HuH-7.5 (cell line): ENCODE measurements around the gene INPP5A.
"Not testable (repeated sequence)": the region's sequence is repeated elsewhere in the genome, so short reads cannot be mapped to it uniquely, and the experiment has no call there.

Experiments used
- DNase-seq: peaks from one replicate; pipeline ENCODE4 v3.0.0; 2011; ENCODE audit warnings: low spot score

Gene INPP5A

GRCh38 chr10:132743196-132743924 lies 205.8 kb downstream of the INPP5A start:
- not testable (repeated sequence) for DNase-seq

- no peak for DNase-seq
Observed at GRCh38 chr10:132743925-132744490, 206.4 kb downstream of the INPP5A start.

- no peak for DNase-seq
Observed at GRCh38 chr10:132744839-132745238, 207.3 kb downstream of the INPP5A start.

GRCh38 chr10:132745511-132745910 lies 207.9 kb downstream of the INPP5A start:
- DNase-seq = no peak

GRCh38 chr10:132745971-132746370 lies 208.4 kb downstream of the INPP5A start:
- DNase-seq = no peak

GRCh38 chr10:132746386-132746785 lies 208.8 kb downstream of the INPP5A start:
- DNase-seq = no peak

- DNase-seq = no peak
Observed at GRCh38 chr10:132746801-132747625, 209.4 kb downstream of the INPP5A start.

GRCh38 chr10:132748135-132748534 lies 210.5 kb downstream of the INPP5A start:
- no peak for DNase-seq

- no peak for DNase-seq
Observed at GRCh38 chr10:132748545-132749370, 211.2 kb downstream of the INPP5A start.

GRCh38 chr10:132749371-132749795 lies 211.8 kb downstream of the INPP5A start:
- DNase-seq = no peak

- DNase-seq = no peak
Observed at GRCh38 chr10:132750936-132751335, 213.3 kb downstream of the INPP5A start.

- no peak for DNase-seq
Observed at GRCh38 chr10:132752378-132752777, 214.8 kb downstream of the INPP5A start.

GRCh38 chr10:132752961-132753360 lies 215.4 kb downstream of the INPP5A start:
- DNase-seq = no peak

GRCh38 chr10:132753596-132753995 lies 216.0 kb downstream of the INPP5A start:
- no peak for DNase-seq

- no peak for DNase-seq
Observed at GRCh38 chr10:132754071-132754470, 216.5 kb downstream of the INPP5A start.

- no peak for DNase-seq
Observed at GRCh38 chr10:132755166-132755711, 217.7 kb downstream of the INPP5A start.

GRCh38 chr10:132756591-132756990 lies 219.0 kb downstream of the INPP5A start:
- DNase-seq = no peak

- no peak for DNase-seq
Observed at GRCh38 chr10:132757171-132757570, 219.6 kb downstream of the INPP5A start.

- DNase-seq = no peak
Observed at GRCh38 chr10:132758865-132759264, 221.3 kb downstream of the INPP5A start.

- DNase-seq = no peak
Observed at GRCh38 chr10:132761395-132762060, 223.9 kb downstream of the INPP5A start.

- DNase-seq = no peak
Observed at GRCh38 chr10:132762267-132762666, 224.7 kb downstream of the INPP5A start.
